HCT116 (cell line): ENCODE measurements around the gene GSTT2. TPM values are rescaled to one million over a fixed set of nuclear protein-coding genes. Genes with fewer than 3 reads are reported as not detected.
"Not testable (repeated sequence)": the region's sequence is repeated elsewhere in the genome, so short reads cannot be mapped to it uniquely, and the experiment has no call there.

Experiments
- ATAC-seq: fragments of 200-7000 bp; cut with Tn5 transposase; 2 replicates; pipeline ENCODE4 v1.9.1; 2020; ENCODE audit warnings: mild to moderate bottlenecking, moderate library complexity
- BruUV-seq: library from RNA; stranded (reverse); fragments of 400-500 nt; replicated peaks from 2 replicates; lab custom pipeline; 2021; lab: Mats Ljungman, UMichigan
- CTCF ChIA-PET: fragments of 300-600 bp; sonication (Branson Sonifier 250); formaldehyde crosslinking; loops from one replicate; lab custom pipeline; 2021; ENCODE audit warnings: antibody characterized with exemption; lab: Charles Lee
- POLR2A ChIA-PET: fragments of 300-600, 350-600 bp; sonication (Branson Sonifier 250); formaldehyde crosslinking; loops from one replicate; lab custom pipeline; 2021; ENCODE audit warnings: antibody characterized with exemption; lab: Charles Lee
- RAD21 ChIA-PET, 2 experiments: fragments of 300-600 bp; sonication (Branson Sonifier 250); formaldehyde crosslinking; loops; one replicate each; lab custom pipeline; 2023; ENCODE audit warnings: low total read pairs in 2 of 2; ENCODE audit not compliant: uncharacterized antibody in 2 of 2, unreplicated experiment in 2 of 2, low non-redundant PET in 1 of 2; lab: Charles Lee
- DNase-seq: peaks from one replicate; pipeline ENCODE4 v3.0.0-alpha.2; 2010; ENCODE audit warnings: low read depth, low spot score
- H2AFZ ChIP-seq: fragments of 200-600 bp; shearing (Covaris generic), sonication (generic); 2 replicates; pipeline ENCODE4 v1.6.1; 2017; ENCODE audit warnings: low read depth, mixed run types, mixed read lengths, antibody characterized with exemption, low read length; ENCODE audit not compliant: poor library complexity, severe bottlenecking
- H3K27ac ChIP-seq: 2 replicates; pipeline ENCODE4 v1.5.1; 2012; ENCODE audit warnings: low read depth, low read length
- H3K27me3 ChIP-seq: fragments of 200-600 bp; sonication (generic); 2 replicates; pipeline ENCODE4 v1.6.1; 2016; ENCODE audit warnings: mixed run types, low read length, mixed read lengths; ENCODE audit not compliant: insufficient read depth
- H3K36me3 ChIP-seq, 2 experiments: fragments of 200-500 bp in 1 of 2; fragments of 200-600 bp in 1 of 2; sonication (Bioruptor generic) in 1 of 2; sonication (generic) in 1 of 2; 2 replicates each; pipeline versions ENCODE4 v1.5.1 to v1.6.1; 2014 to 2016; ENCODE audit warnings: low read length in 2 of 2, inconsistent platforms in 1 of 2, mixed read lengths in 1 of 2, mixed run types in 1 of 2; ENCODE audit not compliant: insufficient read depth in 2 of 2, control insufficient read depth in 1 of 2
- H3K4me1 ChIP-seq, 2 experiments: fragments of 200-600 bp in 1 of 2; sonication (generic) in 1 of 2; 2 replicates each; pipeline versions ENCODE4 v1.5.1 to v1.6.1; 2012 to 2017; ENCODE audit warnings: low read length in 2 of 2, inconsistent platforms in 1 of 2, mild to moderate bottlenecking in 1 of 2, mixed read lengths in 1 of 2, mixed run types in 1 of 2, moderate library complexity in 1 of 2; ENCODE audit not compliant: insufficient read depth in 2 of 2, control insufficient read depth in 1 of 2
- H3K4me2 ChIP-seq: fragments of 200-600 bp; sonication (generic); 2 replicates; pipeline ENCODE4 v1.6.1; 2017; ENCODE audit warnings: mixed run types, low read length, mixed read lengths
- H3K4me3 ChIP-seq, 2 experiments: fragments of 200-600 bp in 1 of 2; sonication (generic) in 1 of 2; replicated peaks in 1 of 2; 2 replicates each; pipeline ENCODE4 v1.5.1; 2011 to 2016; ENCODE audit warnings: low read length in 2 of 2, control low read depth in 1 of 2, low read depth in 1 of 2, mild to moderate bottlenecking in 1 of 2, mixed read lengths in 1 of 2, mixed run types in 1 of 2
- H3K79me2 ChIP-seq: fragments of 200-600 bp; sonication (generic); 2 replicates; pipeline ENCODE4 v1.6.1; 2017; ENCODE audit warnings: mild to moderate bottlenecking, mixed run types, low read length, moderate library complexity, mixed read lengths; ENCODE audit not compliant: insufficient read depth
- H3K9ac ChIP-seq: fragments of 200-600 bp; sonication (generic); 2 replicates; pipeline ENCODE4 v1.6.1; 2016; ENCODE audit warnings: low read length, mixed read lengths
- H3K9me2 ChIP-seq: fragments of 200-600 bp; sonication (generic), shearing (Covaris generic); 2 replicates; pipeline ENCODE4 v1.6.1; 2017; ENCODE audit warnings: mixed run types, mild to moderate bottlenecking, moderate library complexity; ENCODE audit not compliant: insufficient read depth
- H3K9me3 ChIP-seq, 2 experiments: fragments of 200-500 bp in 1 of 2; fragments of 200-600 bp in 1 of 2; sonication (Bioruptor generic) in 1 of 2; sonication (generic) in 1 of 2; 2 replicates each; pipeline ENCODE4 v1.6.1; 2014 to 2017; ENCODE audit warnings: low read length in 2 of 2, mixed read lengths in 2 of 2, inconsistent platforms in 1 of 2, low read depth in 1 of 2, mild to moderate bottlenecking in 1 of 2, mixed run types in 1 of 2, moderate library complexity in 1 of 2; ENCODE audit not compliant: control insufficient read depth in 1 of 2, insufficient read depth in 1 of 2
- H4K20me1 ChIP-seq: fragments of 200-600 bp; sonication (generic), shearing (Covaris generic); 2 replicates; pipeline ENCODE4 v1.6.1; 2017; ENCODE audit warnings: mixed run types, mild to moderate bottlenecking, moderate library complexity; ENCODE audit not compliant: insufficient read depth
- intact Hi-C: fragments of 100-400 bp; cut with micrococcal nuclease; formaldehyde crosslinking; loops from 2 replicates; pipeline ENCODE4 v1.10.0; 2022
- total RNA-seq: library from RNA; stranded (reverse); gene quantifications from one replicate; pipeline ENCODE4 v1.2.1, GENCODE V29; 2021; ENCODE audit not compliant: unreplicated experiment

GSTT2 gene
- total RNA-seq, 1 experiment from 2014 or later: 5.1 TPM

DNA sequence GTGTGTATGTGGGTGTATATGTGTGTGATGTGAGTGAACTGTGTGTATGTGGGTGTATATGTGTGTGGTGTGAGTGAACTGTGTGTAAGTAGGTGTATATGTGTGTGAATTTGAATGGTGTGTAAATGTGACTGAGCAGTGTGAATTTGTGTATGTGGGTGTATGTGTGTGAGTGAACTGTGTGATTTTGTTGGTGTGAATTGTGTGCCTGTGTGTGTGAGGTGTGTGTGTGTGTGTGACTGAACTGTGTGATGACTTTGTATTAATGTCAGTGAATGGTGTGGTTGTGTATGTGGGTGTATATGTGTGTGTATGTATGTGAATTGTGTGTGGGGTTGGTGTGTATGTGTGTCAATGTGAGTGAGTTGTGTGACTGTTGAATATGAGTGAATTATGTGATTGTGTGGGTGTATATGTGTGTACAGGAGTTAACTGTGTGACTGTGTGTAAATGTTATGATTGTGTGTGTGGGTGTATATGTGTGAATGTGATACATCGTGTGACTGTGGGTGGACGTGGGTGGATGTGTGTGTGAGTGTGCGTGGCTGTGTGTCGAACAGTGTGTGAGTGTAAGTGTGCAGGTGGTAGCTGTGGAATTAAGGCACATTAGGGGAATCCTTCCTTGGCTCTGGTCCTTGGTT is 6.7 kb downstream of the GSTT2 start:
- H3K4me3 ChIP-seq, H3K9me2 ChIP-seq, H3K36me3 ChIP-seq, RAD21 ChIA-PET, BruUV-seq, ATAC-seq, H3K4me2 ChIP-seq, POLR2A ChIA-PET, DNase-seq, H3K9ac ChIP-seq, H2AFZ ChIP-seq, H3K27me3 ChIP-seq, H4K20me1 ChIP-seq, H3K4me1 ChIP-seq, H3K27ac ChIP-seq, H3K79me2 ChIP-seq, H3K9me3 ChIP-seq, CTCF ChIA-PET: not testable (repeated sequence)
- intact Hi-C loops: loop anchor here (10.0 kb wide), 1 partner anchor 538 kb away; no protein-coding TSS in a partner anchor

DNA sequence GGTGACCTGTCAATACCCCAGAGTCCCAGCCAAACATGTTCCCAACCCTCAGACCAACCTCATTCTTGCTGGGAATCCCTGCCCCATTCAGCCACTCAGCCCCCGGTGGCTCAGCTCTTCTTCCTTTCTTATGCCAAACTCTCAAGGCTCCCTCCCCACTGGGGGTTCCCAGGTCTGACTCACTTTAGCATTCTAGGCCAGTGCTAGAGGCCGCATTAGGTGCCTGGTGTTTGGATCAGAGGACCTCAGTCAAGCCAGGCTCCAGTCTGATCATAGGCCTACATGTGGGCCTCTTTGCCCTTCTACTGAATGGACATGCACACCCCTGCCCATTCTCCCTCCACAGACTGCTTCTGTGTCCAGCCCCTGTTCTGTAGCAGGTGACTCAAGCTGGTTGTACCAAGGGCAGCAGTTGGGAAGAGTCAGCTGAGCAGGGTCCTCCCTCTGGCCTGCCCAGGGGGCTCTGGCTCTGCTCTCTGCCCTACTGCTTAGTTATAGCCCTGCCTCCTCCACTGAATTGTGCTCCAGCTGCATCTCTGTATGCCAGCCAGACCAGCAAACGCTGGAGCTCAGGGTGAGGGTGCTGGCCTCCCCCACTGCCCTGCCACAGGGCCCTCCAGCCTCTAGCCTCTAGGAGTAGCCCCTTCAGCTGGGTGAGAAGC is 9.8 kb downstream of the GSTT2 start:
- intact Hi-C loops: loop anchor here (10.0 kb wide), 1 partner anchor 535 kb away; no protein-coding TSS in a partner anchor
- CTCF ChIA-PET, RAD21 ChIA-PET, H3K79me2 ChIP-seq, H3K4me3 ChIP-seq, H4K20me1 ChIP-seq, H3K9me2 ChIP-seq, H3K4me1 ChIP-seq, ATAC-seq, H3K27me3 ChIP-seq, H3K9ac ChIP-seq, H3K27ac ChIP-seq, H3K4me2 ChIP-seq, H3K9me3 ChIP-seq, DNase-seq, H3K36me3 ChIP-seq, BruUV-seq, POLR2A ChIA-PET, H2AFZ ChIP-seq: not testable (repeated sequence)

- H3K36me3 ChIP-seq, H3K27me3 ChIP-seq, H4K20me1 ChIP-seq, RAD21 ChIA-PET, H3K27ac ChIP-seq, H2AFZ ChIP-seq, intact Hi-C loops, POLR2A ChIA-PET, H3K9ac ChIP-seq, H3K79me2 ChIP-seq, CTCF ChIA-PET, DNase-seq, BruUV-seq, H3K4me1 ChIP-seq, H3K4me3 ChIP-seq, H3K4me2 ChIP-seq, H3K9me2 ChIP-seq, H3K9me3 ChIP-seq: not testable (repeated sequence)
- 0 out of 2 replicates have a peak, but pooled peaks have one; percentile 11 for ATAC-seq
These were observed 13.1 kb downstream of the GSTT2 start for GRCh38 chr22:23993080-23993479.

DNA sequence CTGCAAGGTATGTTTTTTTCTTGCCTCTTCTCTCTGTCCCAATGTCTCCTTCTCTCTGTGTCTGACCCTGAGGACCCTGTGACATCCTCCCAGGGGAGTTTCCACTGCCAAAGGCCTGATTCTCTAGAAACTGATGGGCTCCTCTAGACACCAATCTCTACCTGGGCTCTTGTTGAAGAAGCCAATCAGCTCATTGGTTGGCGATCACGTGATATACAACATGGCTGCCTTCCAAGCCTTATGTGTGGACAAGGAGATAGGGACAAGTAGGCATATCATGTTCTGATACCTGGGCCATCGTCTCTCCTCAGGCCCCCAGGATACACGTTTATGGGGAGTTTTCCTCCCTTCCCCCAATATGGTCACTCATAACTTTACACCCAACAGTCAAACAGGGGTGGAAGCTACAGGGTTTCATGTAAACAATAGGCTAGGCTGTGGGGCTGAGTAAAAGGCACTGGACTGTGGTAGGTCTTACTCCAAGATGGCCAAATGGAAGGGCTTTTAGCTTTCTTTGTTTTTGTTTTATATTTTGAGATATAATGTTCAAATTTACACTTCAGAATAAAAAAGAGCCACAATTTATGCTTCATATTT is 13.7 kb downstream of the GSTT2 start:
- BruUV-seq, H3K9ac ChIP-seq, H3K9me3 ChIP-seq, H3K36me3 ChIP-seq, CTCF ChIA-PET, H3K9me2 ChIP-seq, RAD21 ChIA-PET, H3K27ac ChIP-seq, H3K4me2 ChIP-seq, H3K4me3 ChIP-seq, H3K79me2 ChIP-seq, H3K27me3 ChIP-seq, H4K20me1 ChIP-seq, intact Hi-C loops, H3K4me1 ChIP-seq: not testable (repeated sequence)
- DNase-seq (peak; percentile 22), ATAC-seq (peak; percentile 86)
- POLR2A ChIA-PET: interaction anchor here (0.6 kb wide), 1 partner anchor 806 kb away, joined by 5 read pairs; no protein-coding TSS in a partner anchor
- peak overlapping the region; percentile 74 for H2AFZ ChIP-seq
